AG09309 (cell line): Measurements from ENCODE around the gene NPY5R.

Experiments
- DNase-seq: peaks from one replicate; pipeline ENCODE4 v3.0.0-alpha.2; 2010; ENCODE audit warnings: low read depth
- H3K4me3 ChIP-seq: 2 replicates; pipeline ENCODE4 v1.5.1; 2011; ENCODE audit warnings: mild to moderate bottlenecking, low read depth, low read length, moderate library complexity; ENCODE audit not compliant: control insufficient read depth
- TF ChIP-seq, protein P1 (sequence below): IDR thresholded peaks from 2 replicates; pipeline ENCODE4 v1.5.1; 2011; ENCODE audit warnings: mild to moderate bottlenecking, low read depth, low read length, inconsistent platforms; ENCODE audit not compliant: insufficient read depth, control insufficient read depth; ENCODE audit errors: missing control alignments

NPY5R gene

DNA sequence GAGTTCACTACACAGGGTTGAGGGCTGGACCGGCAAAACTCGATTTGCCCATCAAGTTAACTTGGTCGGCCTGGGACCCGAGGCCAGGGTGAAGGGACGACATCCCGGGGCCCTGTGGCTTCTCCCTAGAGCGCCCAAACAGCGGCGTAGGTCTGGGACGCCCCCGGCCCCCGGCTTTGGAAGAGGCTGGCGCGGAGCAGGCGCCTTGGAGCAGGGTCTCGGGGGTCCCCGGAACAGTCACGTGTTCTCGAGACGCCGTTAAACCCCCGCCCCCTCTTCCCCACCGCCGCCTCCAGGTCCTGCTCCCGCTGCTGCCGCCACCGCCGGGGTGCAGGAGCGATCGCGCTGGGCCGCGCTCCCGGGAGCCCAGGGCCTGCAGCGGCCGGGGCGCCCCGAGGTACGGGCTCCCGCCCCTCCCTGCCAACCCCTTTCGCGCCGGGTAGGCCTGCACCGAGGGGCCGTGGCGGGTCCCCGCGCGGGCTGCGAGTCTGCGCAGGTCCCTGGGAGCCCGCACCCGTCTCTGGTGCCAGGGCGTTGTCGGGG is at the start of gene NPY5R:
Gene NPY5R, plus strand, starts transcription at position 289 of the 543 bp plus-strand sequence. CDS start 6,382 bp downstream, outside the sequence.
- H3K4me3 ChIP-seq, result no peak within 1 kb of the TSS
- DNase-seq, result no peak

DNA sequence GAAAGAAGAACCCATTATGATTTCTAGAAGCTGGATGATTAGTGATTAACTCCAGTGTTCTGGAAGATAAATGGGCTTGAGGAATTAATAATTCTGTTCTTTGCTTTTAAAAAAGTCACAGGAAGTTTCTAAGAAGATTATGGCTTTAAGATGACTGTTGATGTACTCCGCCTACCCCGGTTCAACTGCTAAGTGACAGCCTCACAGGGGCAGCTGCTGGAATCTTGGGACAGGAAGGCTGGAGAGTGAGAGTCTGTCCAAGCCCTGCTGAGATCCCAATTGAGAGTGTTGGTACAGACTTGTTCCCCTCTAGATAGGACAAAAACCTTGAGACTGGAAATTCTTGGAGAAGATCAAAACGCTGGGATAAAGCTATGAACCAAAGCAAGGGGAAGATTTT is 48.6 kb upstream of the NPY5R start:
- DNase-seq, result no peak
- TF ChIP-seq, protein P1, sequence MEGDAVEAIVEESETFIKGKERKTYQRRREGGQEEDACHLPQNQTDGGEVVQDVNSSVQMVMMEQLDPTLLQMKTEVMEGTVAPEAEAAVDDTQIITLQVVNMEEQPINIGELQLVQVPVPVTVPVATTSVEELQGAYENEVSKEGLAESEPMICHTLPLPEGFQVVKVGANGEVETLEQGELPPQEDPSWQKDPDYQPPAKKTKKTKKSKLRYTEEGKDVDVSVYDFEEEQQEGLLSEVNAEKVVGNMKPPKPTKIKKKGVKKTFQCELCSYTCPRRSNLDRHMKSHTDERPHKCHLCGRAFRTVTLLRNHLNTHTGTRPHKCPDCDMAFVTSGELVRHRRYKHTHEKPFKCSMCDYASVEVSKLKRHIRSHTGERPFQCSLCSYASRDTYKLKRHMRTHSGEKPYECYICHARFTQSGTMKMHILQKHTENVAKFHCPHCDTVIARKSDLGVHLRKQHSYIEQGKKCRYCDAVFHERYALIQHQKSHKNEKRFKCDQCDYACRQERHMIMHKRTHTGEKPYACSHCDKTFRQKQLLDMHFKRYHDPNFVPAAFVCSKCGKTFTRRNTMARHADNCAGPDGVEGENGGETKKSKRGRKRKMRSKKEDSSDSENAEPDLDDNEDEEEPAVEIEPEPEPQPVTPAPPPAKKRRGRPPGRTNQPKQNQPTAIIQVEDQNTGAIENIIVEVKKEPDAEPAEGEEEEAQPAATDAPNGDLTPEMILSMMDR, result no peak
- no peak overlapping the region for H3K4me3 ChIP-seq

More for the DNA sequence above, at the start of gene NPY5R:
- TF ChIP-seq, protein P1, result no peak

DNA sequence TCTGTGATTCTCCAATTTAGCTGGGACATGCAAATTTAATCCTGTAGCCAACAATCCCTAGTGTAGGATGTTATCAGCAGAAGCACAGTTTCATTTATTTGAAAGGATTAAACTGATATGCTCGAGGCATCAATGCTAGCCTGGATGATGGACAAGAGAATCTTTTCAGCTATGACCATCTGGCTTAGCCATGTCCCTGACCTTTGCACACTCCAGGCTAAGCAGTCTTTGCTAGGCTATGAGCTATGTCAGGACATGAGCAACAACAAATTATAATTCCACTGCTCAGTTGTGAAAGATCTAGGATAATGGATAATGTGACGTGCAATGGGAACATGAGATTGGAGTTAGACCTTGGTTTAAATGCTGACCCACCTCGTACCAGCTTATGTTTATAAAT is 43.2 kb upstream of the NPY5R start:
- TF ChIP-seq, protein P1, result no peak
- H3K4me3 ChIP-seq, result no peak overlapping the region
- DNase-seq, result no peak

DNA sequence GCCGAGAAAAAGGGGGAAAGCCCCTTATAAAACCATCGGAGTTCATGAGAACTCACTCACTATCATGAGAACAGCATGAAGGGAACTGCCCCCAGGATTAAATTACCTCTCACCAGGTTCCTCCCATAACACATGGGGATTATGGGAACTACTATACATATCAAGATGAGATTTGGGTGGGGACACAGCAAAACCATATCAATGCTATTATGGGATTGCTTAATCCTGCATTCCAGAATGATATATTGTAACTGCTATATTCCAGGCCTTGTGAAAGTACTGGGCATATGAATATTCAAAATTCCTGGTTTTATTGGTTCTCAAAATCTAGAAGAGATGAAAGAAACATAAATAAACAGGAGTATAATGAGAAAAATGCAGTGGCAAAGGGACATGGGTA is 40.6 kb upstream of the NPY5R start:
- TF ChIP-seq, protein P1, result no peak
- DNase-seq, result no peak
- H3K4me3 ChIP-seq, result no peak overlapping the region

DNA sequence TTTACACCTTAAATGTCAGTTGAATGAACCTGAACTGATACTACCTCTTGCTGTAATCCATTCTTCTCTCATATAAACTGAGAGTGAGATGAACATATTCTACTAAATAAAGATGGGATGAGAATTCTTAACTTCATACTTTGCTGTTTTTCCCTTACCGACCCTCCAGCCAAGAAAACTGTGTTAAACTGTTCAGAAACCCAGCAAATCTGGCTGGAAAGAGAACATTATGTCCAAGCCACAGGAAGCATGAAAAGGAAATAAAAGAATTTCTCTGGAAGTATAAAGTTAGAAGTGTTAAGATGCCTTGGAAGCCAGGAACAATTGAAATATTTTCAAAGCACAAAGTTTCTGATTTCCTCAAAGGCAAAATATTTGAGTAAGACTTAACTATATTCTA is 34.2 kb upstream of the NPY5R start:
- no peak overlapping the region for H3K4me3 ChIP-seq
- no peak for DNase-seq
- TF ChIP-seq, protein P1, result no peak

DNA sequence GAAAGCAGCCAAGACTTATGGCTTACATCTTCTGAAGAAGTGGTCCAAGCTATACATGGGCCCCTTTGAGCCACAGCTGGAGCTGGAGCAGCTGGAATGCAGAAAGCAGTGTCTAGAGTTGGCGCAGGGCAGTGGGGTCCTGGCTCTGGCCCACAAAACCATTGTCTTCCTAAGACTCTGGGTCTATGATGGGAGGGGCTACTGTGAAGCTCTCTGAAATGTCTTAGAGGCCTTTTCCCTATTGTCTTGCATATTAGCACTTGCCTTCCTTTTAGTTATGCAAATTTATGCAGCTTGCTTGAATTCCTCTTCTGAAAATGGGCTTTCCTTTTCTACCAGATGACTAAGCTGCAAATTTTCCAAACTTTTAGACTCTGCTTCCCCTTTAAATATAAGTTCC is 26.6 kb upstream of the NPY5R start:
- DNase-seq, result no peak
- TF ChIP-seq, protein P1, result no peak
- no peak overlapping the region for H3K4me3 ChIP-seq
